Measurements from ENCODE around the gene ZNF718. TPM values are rescaled to one million over a fixed set of nuclear protein-coding genes. Genes with fewer than 3 reads are reported as not detected.
"Not testable (repeated sequence)": the region's sequence is repeated elsewhere in the genome, so short reads cannot be mapped to it uniquely, and the experiment has no call there.

ZNF718 gene
- total and polyA plus RNA-seq, 5 donors from 2014 or later: 2.3 to 5.5 (median 4.9) TPM

GRCh38 chr4:211033-211511, 86.8 kb downstream of the ZNF718 start:
- Histone ChIP-seq H3K36me3 (ENCODE audit: control insufficient read depth, insufficient read depth, low read length) (no peaks in the 10 kb centered on the region), H3K4me3 (ENCODE audit: low read depth, low read length) (no peak overlapping the region), H3K9me3 (ENCODE audit: control insufficient read depth in 2 of 2, low read length in 2 of 2) (peaks cover 28 to 70% of the 10 kb centered on the region in 2 experiments), H3K4me1 (ENCODE audit: control insufficient read depth, insufficient read depth, low read length, poor library complexity, severe bottlenecking) (no peaks in the 10 kb centered on the region), H3K27ac (ENCODE audit: insufficient read depth, low read length, poor library complexity, severe bottlenecking) (no peak overlapping the region), H3K27me3 (ENCODE audit: control insufficient read depth, insufficient read depth, low read length) (no peaks in the 10 kb centered on the region)
- DNase-seq (no peak), ATAC-seq (ENCODE audit: low read depth in 2 of 2) (no peak)
- H3K27me3 Mint-ChIP-seq: no peaks in the 10 kb centered on the region
- H3K36me3 Mint-ChIP-seq: peaks cover 9% of the 10 kb centered on the region
- H3K9me3 Mint-ChIP-seq: peaks cover 4 to 51% (median 15%) of the 10 kb centered on the region in 7 donors
- H3K4me3 Mint-ChIP-seq: peak overlapping the region in 1 of 4 donors; percentile 36
- peaks cover 0 to 36% (median 8%) of the 10 kb centered on the region in 4 donors for H3K4me1 Mint-ChIP-seq
- peak overlapping the region in 1 of 3 donors; percentile 35 for H3K27ac Mint-ChIP-seq

- H3K4me3 Mint-ChIP-seq: peak overlapping the region in 2 of 4 donors; percentile 39 to 72
- no peak overlapping the region for H3K4me3 ChIP-seq (ENCODE audit: low read depth, low read length)
- H3K36me3 Mint-ChIP-seq: peaks cover 7% of the 10 kb centered on the region
Observed at GRCh38 chr4:212438-213188, 88.3 kb downstream of the ZNF718 start.

DNA sequence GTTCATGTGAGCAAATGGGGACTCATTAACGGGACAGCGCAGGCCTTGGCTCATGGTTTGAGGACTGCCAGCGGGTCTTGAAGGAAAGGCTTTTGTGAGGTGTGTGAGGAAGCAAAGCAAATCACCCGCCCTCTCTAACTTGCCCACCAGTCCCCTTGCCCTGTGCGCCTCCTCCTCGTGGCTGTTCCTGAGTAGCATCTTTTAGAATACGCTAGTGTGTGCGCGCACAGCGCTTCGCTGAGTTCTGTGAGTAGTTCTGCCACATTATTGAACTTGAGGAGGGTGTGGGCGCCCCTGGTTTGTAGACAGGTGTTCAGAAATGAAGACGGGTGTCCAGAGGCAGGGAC, 88.9 kb downstream of the ZNF718 start:
- not testable (repeated sequence) for ATAC-seq (ENCODE audit: low read depth in 2 of 2); H3K4me3 ChIP-seq (ENCODE audit: low read depth, low read length); H3K4me1 ChIP-seq (ENCODE audit: control insufficient read depth, insufficient read depth, low read length, poor library complexity, severe bottlenecking); DNase-seq; H3K27ac ChIP-seq (ENCODE audit: insufficient read depth, low read length, poor library complexity, severe bottlenecking); H3K27me3 Mint-ChIP-seq; H3K27ac Mint-ChIP-seq; H3K27me3 ChIP-seq (ENCODE audit: control insufficient read depth, insufficient read depth, low read length); H3K36me3 Mint-ChIP-seq; H3K36me3 ChIP-seq (ENCODE audit: control insufficient read depth, insufficient read depth, low read length)
- H3K9me3 ChIP-seq (ENCODE audit: control insufficient read depth in 2 of 2, low read length in 2 of 2): peaks cover 25 to 58% of the 10 kb centered on the region in 2 experiments
- Mint-ChIP-seq H3K9me3 (peaks cover 2 to 43% (median 10%) of the 10 kb centered on the region in 7 donors), H3K4me3 (peak overlapping the region in 1 of 4 donors; percentile 16), H3K4me1 (peaks cover 0 to 29% (median 3%) of the 10 kb centered on the region in 4 donors)

More at GRCh38 chr4:212438-213188, 88.3 kb downstream of the ZNF718 start:
- Histone ChIP-seq H3K4me1 (ENCODE audit: control insufficient read depth, insufficient read depth, low read length, poor library complexity, severe bottlenecking) (no peaks in the 10 kb centered on the region), H3K36me3 (ENCODE audit: control insufficient read depth, insufficient read depth, low read length) (no peaks in the 10 kb centered on the region), H3K9me3 (ENCODE audit: control insufficient read depth in 2 of 2, low read length in 2 of 2) (peaks cover 28 to 60% of the 10 kb centered on the region in 2 experiments), H3K27me3 (ENCODE audit: control insufficient read depth, insufficient read depth, low read length) (no peaks in the 10 kb centered on the region), H3K27ac (ENCODE audit: insufficient read depth, low read length, poor library complexity, severe bottlenecking) (no peak overlapping the region)
- H3K27ac Mint-ChIP-seq: no peak overlapping the region
- no peak for ATAC-seq (ENCODE audit: low read depth in 2 of 2)
- H3K9me3 Mint-ChIP-seq: peaks cover 2 to 47% (median 15%) of the 10 kb centered on the region in 7 donors
- peaks cover 0 to 34% (median 5%) of the 10 kb centered on the region in 4 donors for H3K4me1 Mint-ChIP-seq
- H3K27me3 Mint-ChIP-seq: no peaks in the 10 kb centered on the region
- peak in 1 of 3 donors; percentile 20 for DNase-seq

Other genes with a start within 250 kb of the ZNF718 start
- 0.76 TPM for gene ZNF595, start 71.2 kb upstream of the ZNF718 start, total RNA-seq
- gene ZNF595, start 71.2 kb upstream of the ZNF718 start, polyA plus RNA-seq: 10 to 100 TPM in 3 of 4 donors, 1 to 10 TPM in 1; 1.7 to 12.5 (median 11.1) TPM
- gene ZNF732, start 181.0 kb downstream of the ZNF718 start, total RNA-seq: not detected
- not detected for gene ZNF732, start 181.0 kb downstream of the ZNF718 start, polyA plus RNA-seq
- gene ZNF141, start 213.3 kb downstream of the ZNF718 start, total RNA-seq: 17.3 TPM
- gene ZNF141, start 213.3 kb downstream of the ZNF718 start, polyA plus RNA-seq: 10 to 100 TPM in 3 of 4 donors, 1 to 10 TPM in 1; 8.2 to 12.0 (median 10.7) TPM